Measurements from ENCODE around the gene RITA1. TPM values are rescaled to one million over a fixed set of nuclear protein-coding genes. Genes with fewer than 3 reads are reported as not detected.

Gene RITA1
- total and polyA plus RNA-seq, 2 donors (not counting 3 experiments of a cell fraction or from before 2014, with no cell fraction given): 20.7 to 21.3 TPM

GRCh38 chr12:113170926-113171325 is 14.6 kb upstream of the RITA1 start:
- H3K36me3 ChIP-seq (ENCODE audit: control insufficient read depth in 2 of 2, extremely low read depth in 1 of 2, insufficient read depth in 2 of 2, low read length in 2 of 2): peaks cover 20 to 45% of the 10 kb centered on the region in 2 experiments
- no peak overlapping the region for H3K9ac ChIP-seq (replicated peaks; ENCODE audit: extremely low read depth, insufficient read depth, low read length)
- FAIRE-seq (no peak), DNase-seq (ENCODE audit: low read depth, low spot score) (no peak)
- H3K4me1 ChIP-seq (ENCODE audit: control insufficient read depth, extremely low read depth, insufficient read depth, low read length): no peaks in the 10 kb centered on the region
- no peaks in the 10 kb centered on the region for H3K79me2 ChIP-seq (ENCODE audit: control insufficient read depth, insufficient read depth, low read length)
- no peaks in the 10 kb centered on the region for H3K9me1 ChIP-seq (replicated peaks; ENCODE audit: control insufficient read depth, extremely low read depth, insufficient read depth, low read length)
- H3K9me3 ChIP-seq (replicated peaks; ENCODE audit: control insufficient read depth, insufficient read depth, low read length): no peaks in the 10 kb centered on the region
- dilution Hi-C loops (cut with MboI; ENCODE audit: extremely low pct_ligation_motif_present, low sequenced_read_pairs) (no loop called here), intact Hi-C loops (cut with micrococcal nuclease) (no loop called here)
- H3K4me2 ChIP-seq (ENCODE audit: insufficient read depth, low read length): no peak overlapping the region
- ChIA-PET CTCF (interaction anchor here (1.2 to 6.4 kb wide), 2 partner anchors 178 to 255 kb away, joined by 3 to 83 read pairs; no protein-coding TSS in a partner anchor), POLR2A (no interaction called here)
- H3K4me3 ChIP-seq (replicated peaks in 1 of 3; ENCODE audit: insufficient read depth in 1 of 3, low read depth in 1 of 3, low read length in 3 of 3): no peak overlapping the region
- TF ChIP-seq FOS (IDR thresholded peaks at IDR 0.05; ENCODE audit: borderline replicate concordance, insufficient read depth, low read length) (no peak), MYC (IDR thresholded peaks at IDR 0.05; ENCODE audit: low read depth, low read length) (no peak), POLR2A (IDR thresholded peaks at IDR 0.05; ENCODE audit: low read depth, low read length) (no peak), JUN (IDR thresholded peaks at IDR 0.05; ENCODE audit: borderline replicate concordance, insufficient read depth, insufficient read length, low read depth) (no peak), MAX (IDR thresholded peaks at IDR 0.05; ENCODE audit: insufficient read depth, insufficient read length) (no peak), POLR2AphosphoS5 (IDR thresholded peaks at IDR 0.05; ENCODE audit: insufficient read depth, low read depth, low read length) (no peak), EZH2 (IDR thresholded peaks at IDR 0.05; ENCODE audit: borderline replicate concordance, low read depth, low read length, severe bottlenecking) (no peak), GATA2 (IDR thresholded peaks at IDR 0.05; ENCODE audit: insufficient read depth, insufficient read length, low read depth, low read length) (no peak)
- TF ChIP-seq, protein P1, sequence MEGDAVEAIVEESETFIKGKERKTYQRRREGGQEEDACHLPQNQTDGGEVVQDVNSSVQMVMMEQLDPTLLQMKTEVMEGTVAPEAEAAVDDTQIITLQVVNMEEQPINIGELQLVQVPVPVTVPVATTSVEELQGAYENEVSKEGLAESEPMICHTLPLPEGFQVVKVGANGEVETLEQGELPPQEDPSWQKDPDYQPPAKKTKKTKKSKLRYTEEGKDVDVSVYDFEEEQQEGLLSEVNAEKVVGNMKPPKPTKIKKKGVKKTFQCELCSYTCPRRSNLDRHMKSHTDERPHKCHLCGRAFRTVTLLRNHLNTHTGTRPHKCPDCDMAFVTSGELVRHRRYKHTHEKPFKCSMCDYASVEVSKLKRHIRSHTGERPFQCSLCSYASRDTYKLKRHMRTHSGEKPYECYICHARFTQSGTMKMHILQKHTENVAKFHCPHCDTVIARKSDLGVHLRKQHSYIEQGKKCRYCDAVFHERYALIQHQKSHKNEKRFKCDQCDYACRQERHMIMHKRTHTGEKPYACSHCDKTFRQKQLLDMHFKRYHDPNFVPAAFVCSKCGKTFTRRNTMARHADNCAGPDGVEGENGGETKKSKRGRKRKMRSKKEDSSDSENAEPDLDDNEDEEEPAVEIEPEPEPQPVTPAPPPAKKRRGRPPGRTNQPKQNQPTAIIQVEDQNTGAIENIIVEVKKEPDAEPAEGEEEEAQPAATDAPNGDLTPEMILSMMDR (IDR thresholded peaks at IDR 0.05; ENCODE audit: extremely low read depth in 1 of 2, insufficient read depth in 1 of 2, low read depth in 1 of 2, low read length in 2 of 2): no peak
- no peaks in the 10 kb centered on the region for H3K27me3 ChIP-seq (ENCODE audit: control insufficient read depth in 2 of 2, insufficient read depth in 2 of 2, low read length in 2 of 2)
- no peak overlapping the region for H3K27ac ChIP-seq (ENCODE audit: insufficient read depth, low read depth, low read length)
- no peak overlapping the region for H2AFZ ChIP-seq (ENCODE audit: low read depth, low read length)
- H4K20me1 ChIP-seq (replicated peaks; ENCODE audit: control insufficient read depth, extremely low read depth, insufficient read depth, low read length): no peaks in the 10 kb centered on the region
- BruUV-seq (replicated peaks): no TSS peak
